Thymus (tissue), 11 donors: ENCODE data around the gene CPVL. TPM values are rescaled to one million over a fixed set of nuclear protein-coding genes. Genes with fewer than 3 reads are reported as not detected.

Experiments used
- DNase-seq, 9 donors: peaks; one replicate each; pipeline ENCODE4 v3.0.0-alpha.2; 2013; ENCODE audit warnings: low spot score in 9 of 9, low read depth in 6 of 9, missing footprints in 1 of 9
- H3K27ac ChIP-seq, 2 donors: one replicate each; pipeline ENCODE4 v1.5.1; 2013; ENCODE audit warnings: control low read depth in 1 of 2, low read depth in 1 of 2, low read length in 1 of 2, mild to moderate bottlenecking in 1 of 2, moderate library complexity in 1 of 2
- H3K27me3 ChIP-seq, 2 donors: one replicate each; pipeline ENCODE4 v1.5.1; 2013; ENCODE audit warnings: low read length in 1 of 2; ENCODE audit not compliant: control insufficient read depth in 2 of 2, insufficient read depth in 1 of 2
- H3K36me3 ChIP-seq, 2 donors: one replicate each; pipeline ENCODE4 v1.5.1; 2013; ENCODE audit warnings: low read length in 1 of 2, mild to moderate bottlenecking in 1 of 2, moderate library complexity in 1 of 2; ENCODE audit not compliant: control insufficient read depth in 2 of 2, insufficient read depth in 2 of 2
- H3K4me1 ChIP-seq, 2 donors: one replicate each; pipeline ENCODE4 v1.5.1; 2013; ENCODE audit warnings: low read length in 2 of 2; ENCODE audit not compliant: control insufficient read depth in 2 of 2, insufficient read depth in 2 of 2
- H3K4me3 ChIP-seq, 2 donors: one replicate each; pipeline ENCODE4 v1.5.1; 2013; ENCODE audit warnings: low read length in 2 of 2, control low read depth in 1 of 2, mild to moderate bottlenecking in 1 of 2
- H3K9me3 ChIP-seq, 2 donors: one replicate each; pipeline ENCODE4 v1.5.1; 2013; ENCODE audit warnings: low read length in 1 of 2, mild to moderate bottlenecking in 1 of 2; ENCODE audit not compliant: control insufficient read depth in 2 of 2, insufficient read depth in 1 of 2
- WGBS: extraction: QIAGEN DNeasy Blood & Tissue Kit; methylation state at CpG from one replicate; pipeline ENCODE4 v1.1.7; 2013; 5-methylcytosine and 5-hydroxymethylcytosine counted together
- polyA plus RNA-seq: library from polyadenylated mRNA; stranded (reverse); fragments of 200-250 nt; gene quantifications from one replicate; pipeline ENCODE4 v1.2.3, GENCODE V29; 2013
- total RNA-seq: library from RNA; stranded (reverse); fragments of 120-200 nt; gene quantifications from one replicate; pipeline ENCODE4 v1.2.4, GENCODE V29; 2013
- donor health status: healthy.

Gene CPVL
- total and polyA plus RNA-seq, 2 donors = 112 to 125 TPM

GRCh38 chr7:29107056-29107455 lies 39.3 kb downstream of the CPVL start:
- H3K4me1 ChIP-seq = peaks cover 0 to 8% of the 10 kb centered on the region in 2 donors
- DNase-seq = no peak
- H3K9me3 ChIP-seq = peaks cover 2 to 3% of the 10 kb centered on the region in 2 donors
- H3K36me3 ChIP-seq = peaks cover 0 to 2% of the 10 kb centered on the region in 2 donors
- H3K27ac ChIP-seq = no peak overlapping the region
- 96% methylated on average over 2 of the region's 2 CpGs for WGBS
- H3K27me3 ChIP-seq = no peaks in the 10 kb centered on the region
- no peak overlapping the region for H3K4me3 ChIP-seq

- DNase-seq = no peak
- WGBS = 80% methylated on average over 3 of the region's 3 CpGs
These were observed 39.7 kb downstream of the CPVL start for GRCh38 chr7:29106669-29106988.

GRCh38 chr7:29105752-29106668 lies 40.3 kb downstream of the CPVL start:
- Histone ChIP-seq H3K9me3 (peaks cover 2 to 3% of the 10 kb centered on the region in 2 donors), H3K27me3 (no peaks in the 10 kb centered on the region), H3K4me1 (peaks cover 0 to 5% of the 10 kb centered on the region in 2 donors), H3K36me3 (peaks cover 0 to under 1% of the 10 kb centered on the region in 2 donors), H3K27ac (no peak overlapping the region), H3K4me3 (no peak overlapping the region)
- WGBS = 83% methylated on average over 4 of the region's 4 CpGs
- DNase-seq = peak; percentile 43 to 83 (median 55)

More at GRCh38 chr7:29106669-29106988, 39.7 kb downstream of the CPVL start:
- Histone ChIP-seq H3K4me3 (no peak overlapping the region), H3K4me1 (peaks cover 0 to 5% of the 10 kb centered on the region in 2 donors), H3K27ac (no peak overlapping the region), H3K27me3 (no peaks in the 10 kb centered on the region), H3K9me3 (peaks cover 2 to 3% of the 10 kb centered on the region in 2 donors), H3K36me3 (peaks cover 0 to 2% of the 10 kb centered on the region in 2 donors)

GRCh38 chr7:29105191-29105590 lies 41.1 kb downstream of the CPVL start:
- DNase-seq = no peak
- WGBS = 96% methylated on average over 4 of the region's 4 CpGs
- H3K27me3 ChIP-seq = no peaks in the 10 kb centered on the region
- no peak overlapping the region for H3K4me3 ChIP-seq
- peaks cover 0 to 4% of the 10 kb centered on the region in 2 donors for H3K4me1 ChIP-seq
- no peaks in the 10 kb centered on the region for H3K36me3 ChIP-seq
- H3K27ac ChIP-seq = no peak overlapping the region
- H3K9me3 ChIP-seq = no peaks in the 10 kb centered on the region

- Histone ChIP-seq H3K4me3 (no peak overlapping the region), H3K27me3 (no peaks in the 10 kb centered on the region), H3K9me3 (no peaks in the 10 kb centered on the region), H3K36me3 (no peaks in the 10 kb centered on the region), H3K4me1 (no peaks in the 10 kb centered on the region), H3K27ac (no peak overlapping the region)
- DNase-seq = peak in 8 of 9 donors; percentile 9 to 68 (median 34)
- 12% methylated on average over 7 of the region's 7 CpGs for WGBS
These were observed 43.7 kb downstream of the CPVL start for GRCh38 chr7:29102558-29103151.

- Histone ChIP-seq H3K4me1 (no peaks in the 10 kb centered on the region), H3K27ac (no peak overlapping the region), H3K9me3 (no peaks in the 10 kb centered on the region), H3K27me3 (no peaks in the 10 kb centered on the region), H3K4me3 (no peak overlapping the region), H3K36me3 (no peaks in the 10 kb centered on the region)
- no peak for DNase-seq
- 61% methylated on average over 1 of the region's 1 CpG for WGBS
These were observed 45.4 kb downstream of the CPVL start for GRCh38 chr7:29100924-29101323.

GRCh38 chr7:29099896-29100847 lies 46.2 kb downstream of the CPVL start:
- no peaks in the 10 kb centered on the region for H3K9me3 ChIP-seq
- H3K27ac ChIP-seq = peak overlapping the region in 1 of 2 donors; percentile 18
- H3K36me3 ChIP-seq = no peaks in the 10 kb centered on the region
- no peaks in the 10 kb centered on the region for H3K27me3 ChIP-seq
- H3K4me1 ChIP-seq = no peaks in the 10 kb centered on the region
- WGBS = 95% methylated on average over 5 of the region's 5 CpGs
- no peak for DNase-seq
- H3K4me3 ChIP-seq = no peak overlapping the region

GRCh38 chr7:29096446-29096730 lies 49.9 kb downstream of the CPVL start:
- H3K36me3 ChIP-seq = peaks cover 0 to 4% of the 10 kb centered on the region in 2 donors
- no peaks in the 10 kb centered on the region for H3K27me3 ChIP-seq
- H3K9me3 ChIP-seq = no peaks in the 10 kb centered on the region
- no peak for DNase-seq
- peaks cover under 1 to 6% of the 10 kb centered on the region in 2 donors for H3K4me1 ChIP-seq
- H3K4me3 ChIP-seq = no peak overlapping the region
- WGBS = 99% methylated on average over 5 of the region's 5 CpGs
- no peak overlapping the region for H3K27ac ChIP-seq
